OCI-LY7 (cell line): ENCODE measurements around the gene TTC33.

Experiments
- EZH2phosphoT487 ChIP-seq: fragments of 200-600 bp; sonication (generic); IDR thresholded peaks from 2 replicates; pipeline ENCODE4 v1.6.1; 2018; ENCODE audit warnings: low read depth, borderline replicate concordance, mild to moderate bottlenecking, mixed run types, antibody characterized with exemption, low read length, moderate library complexity, mixed read lengths
- TF ChIP-seq, protein P1 (sequence below): fragments of 200-600 bp; sonication (generic); conservative IDR thresholded peaks from 2 replicates; pipeline ENCODE4 v1.5.1; 2014; ENCODE audit warnings: mild to moderate bottlenecking, antibody characterized with exemption, low read length, moderate library complexity, mixed read lengths

DNA sequence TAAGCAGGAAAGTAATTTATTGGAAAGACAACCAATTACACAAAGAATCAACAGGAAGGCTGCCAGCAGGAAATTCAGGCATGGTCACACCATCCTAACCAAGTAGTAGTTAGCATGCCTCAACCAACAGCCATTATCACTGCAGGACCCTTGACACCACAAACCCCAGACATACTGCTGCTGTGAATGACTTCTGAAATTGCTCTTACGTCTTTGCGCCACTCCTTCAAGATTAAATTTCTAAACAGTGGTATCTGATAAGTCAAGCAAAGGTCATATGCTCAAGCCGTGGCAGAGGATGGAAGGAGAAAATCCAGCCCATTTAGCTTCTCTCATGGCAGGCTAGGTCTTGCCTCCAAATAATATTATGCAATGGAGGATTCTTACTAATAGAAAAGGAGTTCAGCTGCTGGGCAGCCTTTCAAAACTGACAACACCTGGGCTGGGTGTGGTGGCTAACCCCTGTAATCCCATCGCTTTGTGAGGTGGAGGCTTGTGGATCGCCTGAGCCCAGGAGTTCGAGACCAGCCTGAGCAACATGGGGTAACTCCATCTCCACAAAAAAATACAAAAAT, 81.0 kb downstream of the TTC33 start:
- no peak for TF ChIP-seq EZH2phosphoT487
- TF ChIP-seq, protein P1, sequence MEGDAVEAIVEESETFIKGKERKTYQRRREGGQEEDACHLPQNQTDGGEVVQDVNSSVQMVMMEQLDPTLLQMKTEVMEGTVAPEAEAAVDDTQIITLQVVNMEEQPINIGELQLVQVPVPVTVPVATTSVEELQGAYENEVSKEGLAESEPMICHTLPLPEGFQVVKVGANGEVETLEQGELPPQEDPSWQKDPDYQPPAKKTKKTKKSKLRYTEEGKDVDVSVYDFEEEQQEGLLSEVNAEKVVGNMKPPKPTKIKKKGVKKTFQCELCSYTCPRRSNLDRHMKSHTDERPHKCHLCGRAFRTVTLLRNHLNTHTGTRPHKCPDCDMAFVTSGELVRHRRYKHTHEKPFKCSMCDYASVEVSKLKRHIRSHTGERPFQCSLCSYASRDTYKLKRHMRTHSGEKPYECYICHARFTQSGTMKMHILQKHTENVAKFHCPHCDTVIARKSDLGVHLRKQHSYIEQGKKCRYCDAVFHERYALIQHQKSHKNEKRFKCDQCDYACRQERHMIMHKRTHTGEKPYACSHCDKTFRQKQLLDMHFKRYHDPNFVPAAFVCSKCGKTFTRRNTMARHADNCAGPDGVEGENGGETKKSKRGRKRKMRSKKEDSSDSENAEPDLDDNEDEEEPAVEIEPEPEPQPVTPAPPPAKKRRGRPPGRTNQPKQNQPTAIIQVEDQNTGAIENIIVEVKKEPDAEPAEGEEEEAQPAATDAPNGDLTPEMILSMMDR: no peak
